ENCODE data around the gene BIRC6.

- no peak for TF ChIP-seq CTCF (IDR thresholded peaks at IDR 0.05; ENCODE audit: low read depth, low read length, poor library complexity, severe bottlenecking)
- no peak for TF ChIP-seq EZH2phosphoT487 (IDR thresholded peaks at IDR 0.05; ENCODE audit: borderline replicate concordance, low read length)
Measured at GRCh38 chr2:32453242-32454062, 96.6 kb downstream of the BIRC6 start.
